ENCODE data around the gene SEMA3C.
A peak's percentile ranks its signal among the peaks of the same experiment; 100 is the strongest.

The SEMA3C gene

DNA sequence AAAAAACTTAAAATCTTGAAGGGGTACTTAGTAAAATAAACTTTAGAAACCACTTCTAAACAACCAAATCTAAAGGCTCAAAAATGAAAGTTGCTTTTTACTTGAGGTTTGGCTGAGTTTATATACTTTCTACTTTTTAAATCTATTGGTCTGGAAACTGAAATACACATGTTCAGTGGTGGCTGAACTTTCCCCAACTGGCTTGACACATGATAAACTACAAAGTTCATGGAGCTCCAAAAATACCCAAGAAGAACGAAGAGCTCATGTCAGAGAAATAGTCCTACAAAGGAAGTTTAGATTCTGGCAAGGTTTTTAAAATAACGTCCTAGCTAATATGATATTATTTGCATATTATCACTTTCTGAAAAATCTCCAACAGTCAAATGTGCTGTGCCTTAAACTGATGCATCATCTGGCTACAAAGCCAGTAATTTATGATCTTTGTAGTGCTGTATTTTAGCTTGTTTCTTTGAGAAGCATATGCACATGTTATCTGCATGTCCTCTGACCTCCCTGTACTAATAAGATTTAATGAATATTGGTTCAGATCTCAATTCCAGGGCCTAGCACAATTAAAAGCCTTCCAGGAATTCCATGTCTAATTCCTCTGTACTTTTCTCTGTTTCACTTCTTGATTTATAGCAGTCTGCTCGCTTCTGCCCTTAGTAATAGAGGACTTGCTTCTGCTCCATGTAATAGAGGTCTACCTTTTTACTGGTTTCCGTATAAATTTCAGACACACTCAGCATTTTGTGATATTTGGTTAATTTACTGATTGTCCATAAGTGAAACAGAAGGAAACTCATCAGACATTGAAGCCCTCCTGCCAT lies 28.2 kb downstream of the SEMA3C start:
- H3K9me3 Mint-ChIP-seq = no peaks in the 10 kb centered on the region
- H3K4me3 Mint-ChIP-seq = no peak overlapping the region
- peaks cover 13% of the 10 kb centered on the region for H3K4me1 Mint-ChIP-seq (ENCODE audit: low read depth)
- H3K27ac Mint-ChIP-seq = peak overlapping the region; percentile 67
- H3K36me3 Mint-ChIP-seq (ENCODE audit: low read depth) = peaks cover 14% of the 10 kb centered on the region
- H3K27me3 Mint-ChIP-seq = no peaks in the 10 kb centered on the region
- intact Hi-C loops (cut with micrococcal nuclease) = no loop called here

GRCh38 chr7:80889525-80889924 lies 29.3 kb downstream of the SEMA3C start:
- peaks cover 13% of the 10 kb centered on the region for H3K4me1 Mint-ChIP-seq (ENCODE audit: low read depth)

DNA sequence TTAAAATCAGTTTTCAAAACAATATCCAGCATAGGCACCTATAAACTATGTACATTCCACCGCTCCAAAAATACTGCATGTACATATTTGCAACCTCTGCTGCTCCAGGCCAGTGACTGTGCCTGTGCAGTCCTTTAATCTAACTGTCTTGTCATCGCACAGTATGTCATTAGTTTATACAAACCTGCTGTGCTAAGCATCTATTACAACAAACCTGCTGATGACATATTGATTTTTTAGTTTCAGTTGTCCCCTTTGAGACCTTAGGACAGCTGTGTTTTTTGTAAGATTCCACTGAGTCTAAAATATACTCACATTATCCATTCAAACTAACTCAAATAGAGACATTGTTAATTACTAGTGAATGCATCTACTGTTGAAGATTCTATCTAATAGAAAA lies 33.1 kb downstream of the SEMA3C start:
- peaks cover 16% of the 10 kb centered on the region for H3K36me3 Mint-ChIP-seq (ENCODE audit: low read depth)

More at GRCh38 chr7:80889525-80889924, 29.3 kb downstream of the SEMA3C start:
- Mint-ChIP-seq H3K36me3 (ENCODE audit: low read depth) (peaks cover 7% of the 10 kb centered on the region), H3K27ac (no peak overlapping the region), H3K27me3 (no peaks in the 10 kb centered on the region), H3K9me3 (no peaks in the 10 kb centered on the region), H3K4me3 (no peak overlapping the region)
- intact Hi-C loops (cut with micrococcal nuclease) = no loop called here

GRCh38 chr7:80884511-80885195 lies 34.2 kb downstream of the SEMA3C start:
- no peak overlapping the region for H3K4me3 Mint-ChIP-seq
- H3K27me3 Mint-ChIP-seq = no peaks in the 10 kb centered on the region
- H3K27ac Mint-ChIP-seq = peak overlapping the region; percentile 91
- intact Hi-C loops (cut with micrococcal nuclease) = loop anchor here (5.0 kb wide), 1 partner anchor 33 kb away; the partner anchor contains the start of gene SEMA3C
- peaks cover 25% of the 10 kb centered on the region for H3K36me3 Mint-ChIP-seq (ENCODE audit: low read depth)
- peaks cover 34% of the 10 kb centered on the region for H3K4me1 Mint-ChIP-seq (ENCODE audit: low read depth)
- H3K9me3 Mint-ChIP-seq = no peaks in the 10 kb centered on the region

More for the DNA sequence above, 33.1 kb downstream of the SEMA3C start:
- H3K9me3 Mint-ChIP-seq = no peaks in the 10 kb centered on the region
- intact Hi-C loops (cut with micrococcal nuclease) = no loop called here
- H3K27ac Mint-ChIP-seq = no peak overlapping the region
- H3K4me1 Mint-ChIP-seq (ENCODE audit: low read depth) = peaks cover 29% of the 10 kb centered on the region
- no peak overlapping the region for H3K4me3 Mint-ChIP-seq
- no peaks in the 10 kb centered on the region for H3K27me3 Mint-ChIP-seq

DNA sequence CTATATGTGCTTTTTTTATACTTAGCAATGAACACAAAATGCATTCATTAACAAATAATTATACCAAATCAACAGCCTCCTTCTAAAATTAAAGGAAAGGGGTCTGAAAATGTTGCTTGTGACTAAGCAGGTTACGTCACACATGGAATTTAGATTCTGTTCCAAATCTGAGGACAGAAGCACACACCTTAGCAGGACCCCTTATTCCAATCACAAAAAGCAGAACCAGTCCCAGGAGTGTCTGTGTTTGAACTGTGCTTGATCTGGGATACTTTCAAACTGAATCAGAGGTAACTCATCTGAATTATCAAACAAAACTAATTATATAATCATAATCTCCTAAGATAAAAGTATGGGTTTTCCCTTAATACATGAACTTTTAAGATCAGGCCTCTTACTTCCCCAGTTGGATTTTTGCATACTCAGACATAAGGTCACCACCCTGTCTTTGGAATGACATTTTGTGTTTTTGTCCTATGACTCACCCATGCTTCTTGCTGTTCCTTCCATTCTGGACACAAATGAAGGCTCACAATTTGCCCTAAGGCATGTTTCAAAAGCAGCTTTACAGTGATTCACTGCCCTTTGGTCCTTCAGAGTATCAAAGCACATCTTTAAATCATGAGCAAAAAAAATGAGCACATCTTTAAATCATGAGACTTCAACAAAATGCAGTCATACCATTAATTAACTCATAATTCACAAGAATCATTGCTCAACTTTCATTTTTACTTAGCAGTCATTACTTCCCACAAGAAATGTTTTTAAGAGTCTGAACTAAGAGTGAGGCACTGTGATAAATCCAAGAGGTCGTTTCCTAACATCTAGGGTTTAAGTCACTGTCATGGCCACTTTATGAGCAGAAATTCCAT lies 35.5 kb downstream of the SEMA3C start:
- Mint-ChIP-seq H3K4me3 (peak overlapping the region; percentile 51), H3K4me1 (ENCODE audit: low read depth) (peaks cover 37% of the 10 kb centered on the region), H3K27me3 (no peaks in the 10 kb centered on the region), H3K9me3 (no peaks in the 10 kb centered on the region), H3K36me3 (ENCODE audit: low read depth) (peaks cover 31% of the 10 kb centered on the region), H3K27ac (peak overlapping the region; percentile 91)
- intact Hi-C loops (cut with micrococcal nuclease) = loop anchor here (5.0 kb wide), 1 partner anchor 34 kb away; the partner anchor contains the start of gene SEMA3C

DNA sequence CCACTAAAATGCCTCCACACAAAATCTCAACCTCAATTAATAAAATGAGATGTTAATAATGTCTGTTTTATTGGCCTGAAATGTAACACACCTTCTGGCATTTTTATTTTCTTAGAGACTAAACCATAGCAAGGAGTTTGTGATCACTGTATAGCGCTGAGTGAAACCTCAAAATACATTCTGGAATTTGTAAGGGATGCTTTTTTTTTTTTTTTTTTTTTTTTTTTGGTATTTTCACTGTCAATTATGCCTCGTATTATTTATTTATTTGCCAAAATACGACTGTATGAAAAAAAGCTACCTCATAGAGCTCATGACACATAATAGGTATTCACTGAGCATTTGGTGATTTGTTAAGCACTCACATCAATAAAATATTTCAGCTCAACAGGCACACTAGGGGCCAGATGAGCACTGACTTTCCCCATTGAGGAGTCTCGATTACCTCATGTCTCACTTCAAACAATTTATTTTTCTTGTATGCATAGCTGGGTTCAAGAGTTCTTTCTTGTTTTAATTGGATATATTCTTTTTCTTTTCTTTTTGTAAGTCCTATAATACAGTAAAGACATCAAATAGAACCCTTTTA lies 36.5 kb downstream of the SEMA3C start:
- H3K4me3 Mint-ChIP-seq = no peak overlapping the region
- H3K27me3 Mint-ChIP-seq = no peaks in the 10 kb centered on the region
- no peak overlapping the region for H3K27ac Mint-ChIP-seq
- H3K9me3 Mint-ChIP-seq = no peaks in the 10 kb centered on the region
- H3K36me3 Mint-ChIP-seq (ENCODE audit: low read depth) = peaks cover 28% of the 10 kb centered on the region
- intact Hi-C loops (cut with micrococcal nuclease) = loop anchor here (5.0 kb wide), 1 partner anchor 35 kb away; the partner anchor contains the start of gene SEMA3C
- H3K4me1 Mint-ChIP-seq (ENCODE audit: low read depth) = peaks cover 40% of the 10 kb centered on the region

- H3K27ac Mint-ChIP-seq = peak overlapping the region; percentile 74
- H3K27me3 Mint-ChIP-seq = no peaks in the 10 kb centered on the region
- no peaks in the 10 kb centered on the region for H3K9me3 Mint-ChIP-seq
- H3K36me3 Mint-ChIP-seq (ENCODE audit: low read depth) = peaks cover 34% of the 10 kb centered on the region
- peaks cover 40% of the 10 kb centered on the region for H3K4me1 Mint-ChIP-seq (ENCODE audit: low read depth)
- H3K4me3 Mint-ChIP-seq = no peak overlapping the region
- intact Hi-C loops (cut with micrococcal nuclease) = loop anchor here (5.0 kb wide), 1 partner anchor 36 kb away; the partner anchor contains the start of gene SEMA3C
Measured at GRCh38 chr7:80881351-80881900, 37.4 kb downstream of the SEMA3C start.

GRCh38 chr7:80879849-80880248 lies 39.0 kb downstream of the SEMA3C start:
- Mint-ChIP-seq H3K9me3 (no peaks in the 10 kb centered on the region), H3K27me3 (no peaks in the 10 kb centered on the region), H3K27ac (no peak overlapping the region), H3K4me3 (no peak overlapping the region), H3K36me3 (ENCODE audit: low read depth) (peaks cover 34% of the 10 kb centered on the region), H3K4me1 (ENCODE audit: low read depth) (peaks cover 40% of the 10 kb centered on the region)
- intact Hi-C loops (cut with micrococcal nuclease) = loop anchor here (5.0 kb wide), 1 partner anchor 37 kb away; the partner anchor contains the start of gene SEMA3C

DNA sequence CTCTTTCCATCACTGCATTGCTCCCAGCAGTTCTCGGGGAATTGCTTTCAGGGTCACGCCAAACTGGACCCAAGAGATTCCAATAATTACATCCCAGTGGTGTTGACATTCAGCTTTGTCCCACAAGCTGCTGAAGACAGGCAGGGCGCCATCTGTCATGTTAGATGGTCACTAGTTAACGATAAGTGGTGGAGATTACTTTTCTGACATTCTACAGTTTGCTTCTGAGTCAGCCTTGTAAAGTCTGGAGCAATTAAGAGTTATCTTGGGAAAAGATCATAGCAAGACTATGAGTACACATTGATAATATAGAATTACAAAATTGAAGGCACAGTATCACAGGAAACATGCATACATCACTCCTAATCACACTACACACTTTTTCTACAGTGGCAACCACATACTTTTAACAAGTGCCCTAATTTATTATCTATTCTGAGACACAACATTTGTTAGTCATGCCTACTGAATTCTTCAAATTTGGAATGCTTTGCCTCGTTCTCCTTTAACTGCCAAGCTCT lies 41.9 kb downstream of the SEMA3C start:
- no peak overlapping the region for H3K27ac Mint-ChIP-seq
- H3K4me3 Mint-ChIP-seq = no peak overlapping the region
- H3K27me3 Mint-ChIP-seq = no peaks in the 10 kb centered on the region
- peaks cover 40% of the 10 kb centered on the region for H3K36me3 Mint-ChIP-seq (ENCODE audit: low read depth)
- intact Hi-C loops (cut with micrococcal nuclease) = no loop called here
- H3K9me3 Mint-ChIP-seq = no peaks in the 10 kb centered on the region
- H3K4me1 Mint-ChIP-seq (ENCODE audit: low read depth) = peaks cover 36% of the 10 kb centered on the region

GRCh38 chr7:80875537-80876120 lies 43.2 kb downstream of the SEMA3C start:
- H3K4me1 Mint-ChIP-seq (ENCODE audit: low read depth) = peaks cover 22% of the 10 kb centered on the region
- no peak overlapping the region for H3K27ac Mint-ChIP-seq
- peaks cover 28% of the 10 kb centered on the region for H3K36me3 Mint-ChIP-seq (ENCODE audit: low read depth)
- H3K9me3 Mint-ChIP-seq = no peaks in the 10 kb centered on the region
- intact Hi-C loops (cut with micrococcal nuclease) = no loop called here
- no peak overlapping the region for H3K4me3 Mint-ChIP-seq
- no peaks in the 10 kb centered on the region for H3K27me3 Mint-ChIP-seq

DNA sequence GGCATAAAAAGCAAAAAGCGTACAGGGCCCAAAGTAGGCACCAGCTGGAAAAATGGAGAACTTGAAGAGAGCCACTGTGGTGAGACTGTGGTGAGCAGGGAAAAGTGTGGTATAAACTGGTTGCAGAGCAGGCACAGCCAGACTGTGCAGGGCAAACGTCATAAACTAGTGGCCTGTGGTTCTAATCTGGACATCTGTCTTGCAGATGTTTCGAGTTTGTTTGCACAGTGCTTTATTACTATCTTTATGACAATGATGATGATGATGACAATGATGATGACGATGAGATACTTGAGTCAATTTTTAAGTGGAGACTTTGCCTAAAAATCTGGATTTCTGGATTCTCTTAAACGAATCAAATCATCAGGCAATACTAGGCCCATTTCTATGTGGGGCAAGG lies 45.7 kb downstream of the SEMA3C start:
- no peak overlapping the region for H3K27ac Mint-ChIP-seq
- peaks cover 12% of the 10 kb centered on the region for H3K36me3 Mint-ChIP-seq (ENCODE audit: low read depth)
- intact Hi-C loops (cut with micrococcal nuclease) = no loop called here
- no peak overlapping the region for H3K4me3 Mint-ChIP-seq
- no peaks in the 10 kb centered on the region for H3K9me3 Mint-ChIP-seq
- H3K4me1 Mint-ChIP-seq (ENCODE audit: low read depth) = peaks cover 7% of the 10 kb centered on the region
- H3K27me3 Mint-ChIP-seq = no peaks in the 10 kb centered on the region

GRCh38 chr7:80871228-80871627 lies 47.6 kb downstream of the SEMA3C start:
- H3K4me3 Mint-ChIP-seq = no peak overlapping the region
- intact Hi-C loops (cut with micrococcal nuclease) = no loop called here
- peaks cover 6% of the 10 kb centered on the region for H3K36me3 Mint-ChIP-seq (ENCODE audit: low read depth)

More at GRCh38 chr7:80871228-80871627, 47.6 kb downstream of the SEMA3C start:
- H3K4me1 Mint-ChIP-seq (ENCODE audit: low read depth) = peaks cover 6% of the 10 kb centered on the region
- no peak overlapping the region for H3K27ac Mint-ChIP-seq
- no peaks in the 10 kb centered on the region for H3K27me3 Mint-ChIP-seq
- no peaks in the 10 kb centered on the region for H3K9me3 Mint-ChIP-seq
